Astrocyte (in vitro differentiated cells and primary cell): ENCODE data around the gene LCAT. TPM values are rescaled to one million over a fixed set of nuclear protein-coding genes. Genes with fewer than 3 reads are reported as not detected.

Experiments used
- DNase-seq: peaks from one replicate; pipeline ENCODE4 v3.0.0-alpha.2; 2010; ENCODE audit warnings: low read depth
- FAIRE-seq: peaks from 2 replicates; lab custom pipeline; 2011; peaks lifted over from hg19 to GRCh38; lab: Jason Lieb, UNC
- H2AFZ ChIP-seq: 2 replicates; pipeline ENCODE4 v1.6.0; 2012; ENCODE audit warnings: low read depth, low read length, inconsistent platforms
- H3K27ac ChIP-seq: 2 replicates; pipeline ENCODE4 v1.5.1; 2011; ENCODE audit warnings: low read depth, low read length, inconsistent platforms
- H3K27me3 ChIP-seq: 2 replicates; pipeline ENCODE4 v1.6.0; 2011; ENCODE audit warnings: low read length, inconsistent platforms; ENCODE audit not compliant: insufficient read depth
- H3K36me3 ChIP-seq: 2 replicates; pipeline ENCODE4 v1.5.1; 2011; ENCODE audit warnings: low read length, inconsistent platforms; ENCODE audit not compliant: insufficient read depth
- H3K4me1 ChIP-seq: 2 replicates; pipeline ENCODE4 v1.5.1; 2011; ENCODE audit warnings: low read length, inconsistent platforms; ENCODE audit not compliant: insufficient read depth
- H3K4me2 ChIP-seq: 2 replicates; pipeline ENCODE4 v1.6.0; 2012; ENCODE audit warnings: low read length, inconsistent platforms
- H3K4me3 ChIP-seq: 2 replicates; pipeline ENCODE4 v1.5.1; 2011; ENCODE audit warnings: low read depth, mild to moderate bottlenecking, low read length, inconsistent platforms; ENCODE audit not compliant: insufficient read depth
- H3K79me2 ChIP-seq: 2 replicates; pipeline ENCODE4 v1.6.0; 2012; ENCODE audit warnings: mild to moderate bottlenecking, low read length, inconsistent platforms; ENCODE audit not compliant: insufficient read depth
- H3K9ac ChIP-seq: 2 replicates; pipeline ENCODE4 v1.6.0; 2012; ENCODE audit warnings: mild to moderate bottlenecking, low read length, inconsistent platforms
- H3K9me3 ChIP-seq: 2 replicates; pipeline ENCODE4 v1.5.1; 2012; ENCODE audit warnings: low read depth, mild to moderate bottlenecking, low read length, inconsistent platforms; ENCODE audit not compliant: insufficient read depth
- H4K20me1 ChIP-seq: 2 replicates; pipeline ENCODE4 v1.6.0; 2012; ENCODE audit warnings: low read length, inconsistent platforms; ENCODE audit not compliant: insufficient read depth
- H3K27ac Mint-ChIP-seq: one replicate; pipeline ENCODE4 v1.8.0; 2021; ENCODE audit warnings: mild to moderate bottlenecking, mixed read lengths; ENCODE audit not compliant: unreplicated experiment
- H3K27me3 Mint-ChIP-seq: one replicate; pipeline ENCODE4 v1.8.0; 2021; ENCODE audit warnings: low read depth, mixed read lengths; ENCODE audit not compliant: unreplicated experiment
- H3K36me3 Mint-ChIP-seq: one replicate; pipeline ENCODE4 v1.8.0; 2021; ENCODE audit warnings: low read depth, mixed read lengths; ENCODE audit not compliant: unreplicated experiment
- H3K4me1 Mint-ChIP-seq: one replicate; pipeline ENCODE4 v1.8.0; 2021; ENCODE audit warnings: low read depth, mixed read lengths; ENCODE audit not compliant: unreplicated experiment
- H3K4me3 Mint-ChIP-seq: one replicate; pipeline ENCODE4 v1.8.0; 2021; ENCODE audit warnings: mild to moderate bottlenecking, moderate library complexity, mixed read lengths; ENCODE audit not compliant: unreplicated experiment
- H3K9me3 Mint-ChIP-seq: one replicate; pipeline ENCODE4 v1.8.0; 2021; ENCODE audit warnings: mild to moderate bottlenecking, mixed read lengths; ENCODE audit not compliant: unreplicated experiment
- CTCF ChIP-seq: IDR thresholded peaks from 2 replicates; pipeline ENCODE4 v1.5.1; 2011; ENCODE audit warnings: low read depth, mild to moderate bottlenecking, inconsistent platforms, low read length, moderate library complexity; ENCODE audit not compliant: insufficient read depth
- EZH2 ChIP-seq: IDR thresholded peaks from 2 replicates; pipeline ENCODE4 v1.6.1; 2012; ENCODE audit warnings: mild to moderate bottlenecking, low read length, inconsistent platforms; ENCODE audit not compliant: insufficient read depth
- total RNA-seq: library from RNA; stranded (reverse); gene quantifications from 2 replicates; pipeline ENCODE4 v1.2.1, GENCODE V29; 2021

The LCAT gene
- total RNA-seq, 1 donor from 2014 or later, result 37.9 TPM

GRCh38 chr16:67941469-67942199 is 2.3 kb downstream of the LCAT start:
- peaks cover 13% of the 10 kb centered on the region for H3K36me3 Mint-ChIP-seq

DNA sequence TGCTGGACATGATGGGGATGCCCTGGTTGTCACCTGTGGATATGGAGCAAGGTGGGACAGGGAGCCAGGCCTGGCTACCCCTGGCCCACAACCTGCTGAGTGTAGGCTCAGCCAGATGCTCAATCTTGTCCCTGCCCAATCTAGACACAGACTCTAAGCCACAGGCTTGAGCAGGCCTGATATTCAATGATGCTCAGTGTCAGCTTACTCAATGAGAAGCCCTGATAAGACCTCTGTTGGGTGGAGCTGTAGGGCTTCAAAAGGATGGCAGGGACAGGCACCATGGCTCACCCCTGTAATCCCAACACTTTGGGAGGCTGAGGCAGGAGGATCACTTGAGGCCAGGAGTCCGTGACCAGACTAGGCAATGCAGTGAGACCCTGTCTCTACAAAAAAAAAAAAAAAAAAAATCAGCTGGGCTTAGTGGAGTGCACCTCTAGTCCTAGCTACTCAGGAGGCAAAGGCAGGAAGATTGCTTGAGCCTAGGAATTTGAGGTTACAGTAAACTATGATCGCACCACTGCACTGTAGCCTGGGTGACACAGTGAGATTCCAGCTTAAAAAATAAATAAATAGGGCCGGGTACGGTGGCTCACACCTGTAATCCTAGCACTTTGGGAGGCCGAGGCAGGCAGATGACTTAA is 3.4 kb downstream of the LCAT start:
- H3K9me3 ChIP-seq, result no peaks in the 10 kb centered on the region
- H3K36me3 ChIP-seq, result peaks cover 39% of the 10 kb centered on the region
- no peak for DNase-seq
- H3K9ac ChIP-seq, result no peak overlapping the region
- peaks cover 5% of the 10 kb centered on the region for H3K4me1 Mint-ChIP-seq
- no peak overlapping the region for H3K27ac Mint-ChIP-seq
- H3K9me3 Mint-ChIP-seq, result no peaks in the 10 kb centered on the region
- peaks cover 58% of the 10 kb centered on the region for H4K20me1 ChIP-seq
- H3K27me3 Mint-ChIP-seq, result no peaks in the 10 kb centered on the region
- H3K79me2 ChIP-seq, result peaks cover 20% of the 10 kb centered on the region
- no peaks in the 10 kb centered on the region for H3K27me3 ChIP-seq
- H3K4me3 Mint-ChIP-seq, result no peak overlapping the region
- peaks cover 18% of the 10 kb centered on the region for H3K4me1 ChIP-seq
- TF ChIP-seq CTCF, result no peak
- TF ChIP-seq EZH2, result no peak
- no peak overlapping the region for H3K4me3 ChIP-seq
- no peak overlapping the region for H3K27ac ChIP-seq
- H2AFZ ChIP-seq, result no peak overlapping the region
- no peak for FAIRE-seq
- no peak overlapping the region for H3K4me2 ChIP-seq
- H3K36me3 Mint-ChIP-seq, result peaks cover 9% of the 10 kb centered on the region

More at GRCh38 chr16:67941469-67942199, 2.3 kb downstream of the LCAT start:
- no peak overlapping the region for H3K4me3 Mint-ChIP-seq
- H3K4me2 ChIP-seq, result no peak overlapping the region
- H4K20me1 ChIP-seq, result peaks cover 68% of the 10 kb centered on the region
- FAIRE-seq, result no peak
- H3K9me3 ChIP-seq, result no peaks in the 10 kb centered on the region
- peaks cover 49% of the 10 kb centered on the region for H3K36me3 ChIP-seq
- no peaks in the 10 kb centered on the region for H3K27me3 Mint-ChIP-seq
- no peaks in the 10 kb centered on the region for H3K27me3 ChIP-seq
- H3K27ac Mint-ChIP-seq, result no peak overlapping the region
- peaks cover 20% of the 10 kb centered on the region for H3K79me2 ChIP-seq
- H2AFZ ChIP-seq, result no peak overlapping the region
- no peaks in the 10 kb centered on the region for H3K9me3 Mint-ChIP-seq
- DNase-seq, result no peak
- H3K27ac ChIP-seq, result no peak overlapping the region
- TF ChIP-seq CTCF (no peak), EZH2 (no peak)
- H3K4me1 ChIP-seq, result peaks cover 23% of the 10 kb centered on the region
- no peak overlapping the region for H3K4me3 ChIP-seq
- no peak overlapping the region for H3K9ac ChIP-seq
- peaks cover 5% of the 10 kb centered on the region for H3K4me1 Mint-ChIP-seq
